ENCODE results near the gene BRD9. TPM values are rescaled to one million over a fixed set of nuclear protein-coding genes. Genes with fewer than 3 reads are reported as not detected.
"Not testable (repeated sequence)": the region's sequence is repeated elsewhere in the genome, so short reads cannot be mapped to it uniquely, and the experiment has no call there.

The BRD9 gene
- 23.6 TPM for total RNA-seq
- long read RNA-seq, transcript BRD9-202 (16 exons, 2,156 nt), result major isoform, 12 of 34 reads
- long read RNA-seq, partial matches to known transcripts, result 2 of 34 reads
- long read RNA-seq, other reads (novel, unspliced or antisense), result 19 of 34 reads

DNA sequence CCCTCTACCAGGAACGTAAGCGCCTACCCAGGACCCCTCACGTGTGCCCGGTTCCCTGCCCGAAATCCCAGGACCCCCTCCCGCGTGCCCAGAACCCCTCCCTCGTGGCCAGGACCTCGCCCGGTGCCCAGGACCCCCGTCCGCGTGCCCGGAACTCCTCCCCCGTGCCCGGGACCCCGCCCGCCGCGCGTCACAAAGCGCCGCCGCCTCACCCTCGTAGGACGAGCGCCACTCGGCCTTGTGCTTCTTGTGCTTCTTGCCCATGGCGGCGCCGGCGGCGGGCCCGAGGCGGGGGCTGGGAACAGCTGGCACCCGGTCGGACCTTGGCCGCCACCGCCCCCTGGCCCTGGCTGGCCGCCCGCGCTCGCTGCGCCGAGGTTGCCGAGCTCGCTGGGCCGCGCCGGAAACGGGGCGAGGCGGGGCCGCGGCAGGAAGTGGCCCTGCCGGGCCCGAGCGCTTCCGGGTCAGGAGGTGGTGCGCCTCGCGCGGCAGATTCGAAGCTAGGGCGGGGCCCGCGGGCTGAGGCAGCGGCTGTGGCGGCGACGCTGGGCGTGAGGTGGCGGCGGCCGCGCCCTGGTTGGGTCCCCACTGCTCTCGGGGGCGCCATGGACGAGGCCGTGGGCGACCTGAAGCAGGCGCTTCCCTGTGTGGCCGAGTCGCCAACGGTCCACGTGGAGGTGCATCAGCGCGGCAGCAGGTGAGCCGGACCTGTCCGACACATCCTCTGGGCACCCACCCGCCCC lies at the start of gene BRD9, which contains the start of gene TRIP13:
Gene BRD9, minus strand, starts transcription at position 408 of the 743 bp plus-strand sequence. Its CDS starts 144 bp downstream, at position 264.
Gene TRIP13, plus strand, starts transcription at position 491 of the 743 bp plus-strand sequence. Its CDS starts 115 bp downstream, at position 606.
- intact Hi-C loops (cut with micrococcal nuclease), result no loop called here
- peaks cover 30% of the 10 kb centered on the region for H3K4me1 ChIP-seq
- DNase-seq, result peak; percentile 80
- no peaks in the 10 kb centered on the region for H3K27me3 ChIP-seq (ENCODE audit: low read depth)
- no peaks in the 10 kb centered on the region for H3K9me3 ChIP-seq (replicated peaks)
- TF ChIP-seq, protein P1, sequence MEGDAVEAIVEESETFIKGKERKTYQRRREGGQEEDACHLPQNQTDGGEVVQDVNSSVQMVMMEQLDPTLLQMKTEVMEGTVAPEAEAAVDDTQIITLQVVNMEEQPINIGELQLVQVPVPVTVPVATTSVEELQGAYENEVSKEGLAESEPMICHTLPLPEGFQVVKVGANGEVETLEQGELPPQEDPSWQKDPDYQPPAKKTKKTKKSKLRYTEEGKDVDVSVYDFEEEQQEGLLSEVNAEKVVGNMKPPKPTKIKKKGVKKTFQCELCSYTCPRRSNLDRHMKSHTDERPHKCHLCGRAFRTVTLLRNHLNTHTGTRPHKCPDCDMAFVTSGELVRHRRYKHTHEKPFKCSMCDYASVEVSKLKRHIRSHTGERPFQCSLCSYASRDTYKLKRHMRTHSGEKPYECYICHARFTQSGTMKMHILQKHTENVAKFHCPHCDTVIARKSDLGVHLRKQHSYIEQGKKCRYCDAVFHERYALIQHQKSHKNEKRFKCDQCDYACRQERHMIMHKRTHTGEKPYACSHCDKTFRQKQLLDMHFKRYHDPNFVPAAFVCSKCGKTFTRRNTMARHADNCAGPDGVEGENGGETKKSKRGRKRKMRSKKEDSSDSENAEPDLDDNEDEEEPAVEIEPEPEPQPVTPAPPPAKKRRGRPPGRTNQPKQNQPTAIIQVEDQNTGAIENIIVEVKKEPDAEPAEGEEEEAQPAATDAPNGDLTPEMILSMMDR (IDR thresholded peaks at IDR 0.05; ENCODE audit: borderline replicate concordance), result peak; percentile 27
- peaks cover 39% of the 10 kb centered on the region for H3K36me3 ChIP-seq
- H3K27ac ChIP-seq (replicated peaks), result peak within 1 kb of the TSS; percentile 93
- H3K4me3 ChIP-seq, result peak within 1 kb of the TSS; percentile 92

DNA sequence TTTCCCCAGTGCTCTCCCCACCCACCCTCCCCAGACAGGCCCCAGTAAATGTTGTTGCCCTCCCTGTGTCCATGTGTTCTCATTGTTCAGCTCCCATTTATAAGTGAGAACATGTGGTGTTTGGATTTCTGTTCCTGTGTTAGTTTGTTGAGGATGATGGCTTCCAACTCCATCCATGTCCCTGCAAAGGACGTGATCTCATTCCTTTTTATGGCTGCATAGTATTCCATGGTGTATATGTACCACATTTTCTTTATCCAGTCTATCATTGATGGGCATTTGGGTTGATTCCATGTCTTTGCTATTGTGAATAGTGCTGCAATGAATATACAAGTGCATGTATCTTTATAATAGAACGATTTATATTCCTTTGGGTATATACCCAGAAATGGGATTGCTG lies 48.1 kb upstream of the BRD9 start:
- H3K27me3 ChIP-seq (ENCODE audit: low read depth), result peaks cover 59% of the 10 kb centered on the region
- H3K36me3 ChIP-seq; intact Hi-C loops (cut with micrococcal nuclease); H3K9me3 ChIP-seq (replicated peaks); H3K4me1 ChIP-seq; H3K4me3 ChIP-seq; H3K27ac ChIP-seq (replicated peaks); DNase-seq: not testable (repeated sequence)

- DNase-seq, result no peak
These were observed 46.8 kb upstream of the BRD9 start for GRCh38 chr5:939368-939767.

GRCh38 chr5:937151-937924 lies 44.7 kb upstream of the BRD9 start:
- peaks cover 5% of the 10 kb centered on the region for H3K4me1 ChIP-seq
- no peak for DNase-seq
- H3K36me3 ChIP-seq, result no peaks in the 10 kb centered on the region
- TF ChIP-seq, protein P1 (IDR thresholded peaks at IDR 0.05; ENCODE audit: borderline replicate concordance), result no peak
- no peaks in the 10 kb centered on the region for H3K9me3 ChIP-seq (replicated peaks)
- H3K27me3 ChIP-seq (ENCODE audit: low read depth), result peaks cover 29% of the 10 kb centered on the region
- no peak overlapping the region for H3K27ac ChIP-seq (replicated peaks)
- H3K4me3 ChIP-seq, result no peak overlapping the region
- intact Hi-C loops (cut with micrococcal nuclease), result no loop called here

More at GRCh38 chr5:939368-939767, 46.8 kb upstream of the BRD9 start:
- intact Hi-C loops (cut with micrococcal nuclease), result no loop called here
- Histone ChIP-seq H3K4me3 (no peak overlapping the region), H3K9me3 (replicated peaks) (no peaks in the 10 kb centered on the region), H3K36me3 (no peaks in the 10 kb centered on the region), H3K4me1 (no peaks in the 10 kb centered on the region), H3K27me3 (ENCODE audit: low read depth) (peaks cover 49% of the 10 kb centered on the region), H3K27ac (replicated peaks) (no peak overlapping the region)
- TF ChIP-seq, protein P1 (IDR thresholded peaks at IDR 0.05; ENCODE audit: borderline replicate concordance), result no peak

DNA sequence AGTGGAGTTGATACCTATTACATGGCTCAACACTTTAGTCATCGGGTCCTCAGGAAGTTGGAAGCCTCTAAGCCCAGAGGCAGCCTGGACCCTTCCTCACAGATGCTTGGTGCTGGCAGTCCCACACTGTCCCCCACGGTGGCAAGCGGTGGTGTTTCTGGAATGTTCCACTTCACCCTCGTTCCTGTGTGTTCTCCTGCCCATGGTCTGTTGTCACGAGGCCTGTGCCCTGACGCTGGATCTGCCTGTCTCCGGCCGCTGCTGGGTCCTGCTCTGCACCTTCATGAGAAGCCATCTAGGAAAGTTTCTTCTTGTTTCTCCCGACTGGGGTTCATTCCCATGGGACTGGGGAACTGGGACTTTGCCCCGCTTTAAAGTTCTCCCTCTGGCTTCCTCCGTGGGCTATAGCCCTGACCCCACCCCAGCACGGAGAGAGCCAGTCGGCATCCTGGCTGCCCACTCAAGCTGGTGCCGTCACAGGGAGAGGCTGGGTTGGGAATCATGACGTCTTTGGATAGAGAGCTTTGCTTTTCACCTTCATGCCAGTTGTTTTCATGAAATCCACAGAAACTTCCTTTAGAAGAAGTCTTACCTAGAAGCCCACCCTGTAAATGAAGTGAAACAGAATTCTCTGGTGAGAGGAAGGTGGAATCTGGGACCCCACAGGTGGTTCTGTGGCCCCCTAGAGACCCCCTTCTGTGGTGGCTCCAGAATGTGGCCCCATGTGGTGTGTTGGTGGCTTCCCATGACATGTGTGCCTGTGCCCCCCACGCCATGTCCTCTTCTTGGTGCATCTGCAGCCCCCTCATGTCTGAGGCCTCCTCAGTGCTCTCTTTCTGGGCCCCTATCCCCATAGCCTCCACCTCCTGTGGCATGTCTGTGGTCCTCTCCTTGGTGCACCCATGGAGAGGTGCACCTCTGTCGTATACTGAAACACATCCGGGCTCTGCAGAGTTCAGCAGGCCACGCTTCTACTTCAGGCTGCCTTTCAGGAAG lies 43.8 kb upstream of the BRD9 start:
- Histone ChIP-seq H3K9me3 (replicated peaks) (no peaks in the 10 kb centered on the region), H3K4me1 (peaks cover 6% of the 10 kb centered on the region), H3K4me3 (no peak overlapping the region), H3K27ac (replicated peaks) (no peak overlapping the region), H3K27me3 (ENCODE audit: low read depth) (peaks cover 27% of the 10 kb centered on the region), H3K36me3 (no peaks in the 10 kb centered on the region)
- TF ChIP-seq, protein P1 (IDR thresholded peaks at IDR 0.05; ENCODE audit: borderline replicate concordance), result no peak
- DNase-seq, result no peak
- intact Hi-C loops (cut with micrococcal nuclease), result no loop called here

Data from left ventricle myocardium inferior (tissue), 1 donor.